Testis (tissue), 2 donors: ENCODE data around the gene SLC25A21.

Source experiments
- CTCF ChIP-seq, 3 experiments: fragments of 450-650 bp in 2 of 3; fragments of 200-600 bp in 1 of 3; sonication (generic) in 1 of 3; IDR thresholded peaks; one replicate each; pipeline ENCODE4 v1.5.1; 2016 to 2019; ENCODE audit warnings: antibody characterized with exemption in 3 of 3, mild to moderate bottlenecking in 2 of 3, moderate library complexity in 1 of 3
- POLR2A ChIP-seq: fragments of 450-650 bp; IDR thresholded peaks from one replicate; pipeline ENCODE4 v1.6.1; 2017; ENCODE audit warnings: antibody characterized with exemption, mild to moderate bottlenecking, moderate library complexity

- TF ChIP-seq POLR2A (no peak), CTCF (IDR thresholded peaks at IDR 0.05) (no peak)
Measured at GRCh38 chr14:36874396-36875138, 297.8 kb downstream of the SLC25A21 start.
